SJSA1 (cell line): ENCODE data around the gene ELP4. TPM values are rescaled to one million over a fixed set of nuclear protein-coding genes. Genes with fewer than 3 reads are reported as not detected.
"Not testable (repeated sequence)": the region's sequence is repeated elsewhere in the genome, so short reads cannot be mapped to it uniquely, and the experiment has no call there.

ENCODE experiments used
- DNase-seq, 2 experiments: peaks; one replicate each; pipeline ENCODE4 v3.0.0-alpha.2; 2015 to 2020; ENCODE audit warnings: low spot score in 2 of 2, low read depth in 1 of 2
- H3K27ac ChIP-seq: fragments of 250-450 bp; sonication (Bioruptor Pico); 2 replicates; pipeline ENCODE4 v1.5.1; 2020; ENCODE audit warnings: mild to moderate bottlenecking, moderate library complexity
- H3K27me3 ChIP-seq: fragments of 250-450 bp; sonication (Bioruptor Pico); replicated peaks from 2 replicates; pipeline ENCODE4 v1.5.1; 2020; ENCODE audit warnings: mild to moderate bottlenecking, moderate library complexity
- H3K36me3 ChIP-seq: fragments of 250-450 bp; sonication (Bioruptor Pico); 2 replicates; pipeline ENCODE4 v1.5.1; 2020; ENCODE audit warnings: mild to moderate bottlenecking
- H3K4me1 ChIP-seq: fragments of 250-450 bp; sonication (Bioruptor Pico); replicated peaks from 2 replicates; pipeline ENCODE4 v1.6.1; 2021; ENCODE audit warnings: mild to moderate bottlenecking
- H3K4me3 ChIP-seq: fragments of 250-450 bp; sonication (Bioruptor Pico); 2 replicates; pipeline ENCODE4 v1.5.1; 2020; ENCODE audit warnings: mild to moderate bottlenecking
- H3K9me3 ChIP-seq: fragments of 250-450 bp; sonication (Bioruptor Pico); replicated peaks from 2 replicates; pipeline ENCODE4 v1.5.1; 2020; ENCODE audit warnings: mild to moderate bottlenecking
- total RNA-seq: library from RNA; depleted of rRNA; stranded (reverse); fragments of >200 nt; shearing (Covaris generic); gene quantifications from 2 replicates; pipeline ENCODE4 v1.2.3, GENCODE V29; 2014

Gene ELP4
- total RNA-seq, 1 experiment from 2014 or later, result 33.8 TPM

DNA sequence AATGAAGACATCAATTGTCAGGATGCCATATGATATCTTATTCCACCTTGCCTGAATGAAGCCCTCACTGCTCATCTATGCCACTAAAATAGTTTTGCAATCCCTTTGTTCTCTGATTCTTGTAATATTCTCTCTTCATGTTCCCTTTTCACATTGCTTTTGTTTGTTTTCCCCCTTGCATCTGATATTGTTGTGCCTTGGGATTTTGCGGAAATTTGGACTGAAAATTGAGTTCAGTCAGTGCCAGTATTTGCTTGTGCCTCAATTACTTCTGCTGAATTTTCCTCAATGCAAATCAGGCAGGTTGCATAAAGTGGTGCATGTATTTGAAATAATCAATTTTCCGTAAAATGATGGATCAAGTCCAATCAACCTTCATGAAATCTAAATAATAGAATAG lies 203.3 kb downstream of the ELP4 start:
- H3K36me3 ChIP-seq, result no peaks in the 10 kb centered on the region
- H3K4me1 ChIP-seq, result peaks cover 10% of the 10 kb centered on the region
- no peak overlapping the region for H3K4me3 ChIP-seq
- no peak overlapping the region for H3K27ac ChIP-seq
- no peaks in the 10 kb centered on the region for H3K9me3 ChIP-seq
- H3K27me3 ChIP-seq, result no peaks in the 10 kb centered on the region
- DNase-seq, result no peak

DNA sequence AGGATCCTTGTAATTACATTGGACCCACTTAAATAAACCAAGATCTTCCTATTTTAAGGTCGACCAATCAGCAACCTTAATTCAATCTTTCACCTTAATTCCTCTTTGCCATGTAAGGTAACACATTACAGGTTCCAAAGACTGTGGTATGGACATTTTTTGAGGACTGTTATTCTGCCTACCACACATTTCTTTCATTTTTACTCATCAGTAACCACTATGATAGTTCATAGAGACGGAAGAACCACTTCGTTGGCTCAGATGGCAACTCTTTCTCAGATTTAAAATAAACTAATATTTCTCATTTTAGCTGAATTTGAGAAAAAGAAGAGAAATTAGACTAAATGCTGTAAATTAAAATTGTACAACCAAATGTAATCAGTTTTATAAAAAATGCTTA lies 205.3 kb downstream of the ELP4 start:
- H3K4me3 ChIP-seq, result no peak overlapping the region
- no peaks in the 10 kb centered on the region for H3K27me3 ChIP-seq
- H3K27ac ChIP-seq, result no peak overlapping the region
- H3K9me3 ChIP-seq, result no peaks in the 10 kb centered on the region
- no peaks in the 10 kb centered on the region for H3K36me3 ChIP-seq
- H3K4me1 ChIP-seq, result peaks cover 10% of the 10 kb centered on the region
- DNase-seq, result no peak

DNA sequence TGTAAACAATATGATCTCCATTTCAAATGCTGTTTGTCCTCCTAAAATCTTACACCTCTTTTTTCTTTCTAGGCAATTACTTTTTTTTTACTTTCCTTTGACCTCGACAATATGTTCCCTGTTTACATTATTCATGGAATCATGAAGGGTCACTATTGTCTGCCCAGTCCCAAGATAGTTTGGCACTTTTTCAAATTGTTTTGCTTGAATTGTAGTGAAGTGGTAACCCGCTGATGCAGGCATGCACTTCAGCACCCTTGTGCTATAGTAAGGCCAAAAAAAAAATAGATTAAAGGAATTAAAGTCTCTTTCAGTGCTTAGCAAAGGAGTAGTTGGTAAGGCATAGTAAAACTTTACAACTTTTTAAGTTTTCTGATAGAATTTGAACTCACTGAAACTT lies 210.7 kb downstream of the ELP4 start:
- no peak overlapping the region for H3K27ac ChIP-seq
- no peaks in the 10 kb centered on the region for H3K9me3 ChIP-seq
- peaks cover 10% of the 10 kb centered on the region for H3K4me1 ChIP-seq
- no peak overlapping the region for H3K4me3 ChIP-seq
- no peak for DNase-seq
- no peaks in the 10 kb centered on the region for H3K36me3 ChIP-seq
- no peaks in the 10 kb centered on the region for H3K27me3 ChIP-seq

DNA sequence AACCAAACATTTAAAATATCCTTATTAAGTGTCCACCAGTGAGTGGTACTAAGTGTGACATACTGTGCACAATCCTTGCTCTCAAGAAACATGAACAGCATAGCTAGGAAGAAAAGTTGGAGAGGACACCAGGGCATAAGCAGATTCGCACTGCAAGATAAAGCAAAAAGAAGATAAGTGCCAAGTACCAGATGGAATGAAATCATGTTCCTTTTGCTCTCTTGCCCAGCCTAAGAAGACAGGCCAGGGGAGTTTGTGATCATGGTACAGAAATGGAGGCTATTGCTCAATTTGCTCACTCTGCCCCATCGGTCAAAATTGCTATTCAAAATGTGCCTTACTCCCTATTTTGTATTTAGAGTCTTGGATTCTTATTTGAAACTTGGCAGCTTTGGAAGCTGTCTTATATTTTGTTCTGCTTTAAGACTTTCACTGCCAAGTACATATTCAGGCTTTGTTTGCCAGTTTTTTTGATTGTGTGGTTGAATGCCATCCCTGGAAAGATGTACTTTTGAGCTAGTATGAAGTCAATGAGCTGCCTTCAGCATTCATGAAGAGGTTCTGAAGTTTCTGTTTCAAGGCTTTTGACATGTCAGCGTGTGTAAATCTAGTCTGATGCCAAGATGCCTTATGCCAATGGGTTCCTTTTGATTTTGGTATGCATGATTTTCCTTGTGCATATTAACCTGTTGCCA lies 211.3 kb downstream of the ELP4 start:
- H3K4me1 ChIP-seq, result peaks cover 10% of the 10 kb centered on the region
- H3K27me3 ChIP-seq, result no peaks in the 10 kb centered on the region
- no peaks in the 10 kb centered on the region for H3K36me3 ChIP-seq
- no peaks in the 10 kb centered on the region for H3K9me3 ChIP-seq
- no peak overlapping the region for H3K4me3 ChIP-seq
- DNase-seq, result no peak
- no peak overlapping the region for H3K27ac ChIP-seq

DNA sequence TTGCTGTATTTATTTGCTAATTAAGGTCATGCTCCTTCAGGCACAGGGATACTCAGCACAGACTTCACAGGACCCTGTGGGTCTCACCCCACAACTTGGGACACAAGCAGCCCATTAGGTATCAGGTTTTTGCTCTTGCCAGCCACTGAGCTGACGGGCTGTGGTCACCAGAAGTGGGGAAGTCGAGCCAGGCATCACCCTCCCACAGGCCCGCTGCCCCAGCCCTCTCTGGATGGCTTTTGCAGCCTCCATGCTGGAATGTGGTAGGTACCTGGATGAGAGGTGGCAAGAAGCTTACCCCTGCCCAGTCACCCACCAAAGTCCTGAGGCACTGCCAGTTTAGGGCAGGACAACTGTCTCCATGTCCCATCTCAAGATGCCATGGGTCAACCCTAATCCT lies 213.2 kb downstream of the ELP4 start:
- no peak for DNase-seq
- H3K4me3 ChIP-seq, result no peak overlapping the region
- no peaks in the 10 kb centered on the region; the same call in 1 of the 2 replicates for H3K4me1 ChIP-seq
- H3K27ac ChIP-seq, result no peak overlapping the region
- H3K9me3 ChIP-seq, result no peaks in the 10 kb centered on the region
- no peaks in the 10 kb centered on the region for H3K27me3 ChIP-seq
- no peaks in the 10 kb centered on the region for H3K36me3 ChIP-seq

DNA sequence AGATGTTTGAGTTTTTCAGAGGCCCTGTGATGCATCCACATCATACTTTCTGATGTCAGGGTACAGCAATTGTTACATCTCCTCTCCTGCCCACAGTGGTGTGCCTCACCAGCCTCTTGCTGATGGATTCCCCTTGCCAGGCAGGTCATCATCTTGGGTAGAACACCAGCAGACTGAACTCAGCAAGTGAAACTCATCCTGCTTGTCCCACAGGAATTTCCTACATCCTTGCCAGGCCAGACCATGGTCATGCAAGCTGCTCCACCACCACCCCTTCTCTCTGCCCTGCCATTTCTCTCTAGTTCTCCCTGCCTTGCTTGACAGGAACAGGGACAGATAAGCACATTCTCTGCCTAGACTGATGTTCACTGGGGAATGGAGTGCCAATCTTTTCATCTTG lies 215.6 kb downstream of the ELP4 start:
- Histone ChIP-seq H3K9me3 (no peaks in the 10 kb centered on the region), H3K27ac (no peak overlapping the region), H3K27me3 (no peaks in the 10 kb centered on the region), H3K36me3 (no peaks in the 10 kb centered on the region), H3K4me3 (no peak overlapping the region), H3K4me1 (no peaks in the 10 kb centered on the region; the same call in 1 of the 2 replicates)
- no peak for DNase-seq

DNA sequence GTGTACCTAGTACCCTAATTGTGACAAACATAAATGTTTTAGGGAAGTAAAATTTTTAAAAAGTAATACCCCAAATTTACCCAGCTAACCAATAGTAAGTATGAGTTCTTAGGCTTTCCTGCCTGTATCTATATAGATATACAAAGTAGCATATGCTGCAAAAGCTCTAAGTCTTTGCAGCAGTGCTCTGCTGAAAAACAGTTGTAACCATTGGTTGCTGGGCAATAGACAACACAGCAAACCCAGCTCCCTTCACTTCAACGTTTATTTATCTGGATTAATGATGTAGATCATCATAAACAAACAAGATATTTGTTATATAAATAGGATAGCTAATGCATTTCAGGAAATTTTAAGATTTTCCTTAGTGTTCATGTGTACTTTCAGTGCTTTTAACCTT lies 218.9 kb downstream of the ELP4 start:
- Histone ChIP-seq H3K9me3 (no peaks in the 10 kb centered on the region), H3K4me3 (no peak overlapping the region), H3K27ac (no peak overlapping the region), H3K4me1 (no peaks in the 10 kb centered on the region), H3K27me3 (no peaks in the 10 kb centered on the region), H3K36me3 (no peaks in the 10 kb centered on the region)
- DNase-seq, result no peak

DNA sequence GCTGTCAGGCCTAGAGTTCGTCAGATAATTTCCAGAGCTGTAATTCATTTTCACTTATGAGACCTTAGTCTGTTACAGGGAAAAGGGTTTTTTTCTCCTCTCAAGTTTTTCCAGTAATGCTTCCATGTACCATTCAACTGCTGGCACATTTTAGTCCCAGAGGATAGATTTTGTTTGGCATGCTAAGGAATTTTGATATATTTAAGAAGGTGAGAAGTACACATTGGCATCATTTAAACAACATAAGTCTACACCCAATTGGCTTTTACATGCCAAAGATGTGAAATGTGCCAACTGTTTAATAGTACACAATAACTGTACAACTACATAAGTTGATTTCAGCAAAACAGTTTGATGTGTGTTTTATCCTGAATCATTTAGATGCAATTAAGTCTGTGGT lies 230.6 kb downstream of the ELP4 start:
- H3K27me3 ChIP-seq, result no peaks in the 10 kb centered on the region
- no peaks in the 10 kb centered on the region for H3K4me1 ChIP-seq
- DNase-seq, result no peak
- H3K36me3 ChIP-seq, result no peaks in the 10 kb centered on the region
- H3K4me3 ChIP-seq, result no peak overlapping the region
- H3K9me3 ChIP-seq, result no peaks in the 10 kb centered on the region; the same call in 1 of the 2 replicates
- no peak overlapping the region for H3K27ac ChIP-seq

DNA sequence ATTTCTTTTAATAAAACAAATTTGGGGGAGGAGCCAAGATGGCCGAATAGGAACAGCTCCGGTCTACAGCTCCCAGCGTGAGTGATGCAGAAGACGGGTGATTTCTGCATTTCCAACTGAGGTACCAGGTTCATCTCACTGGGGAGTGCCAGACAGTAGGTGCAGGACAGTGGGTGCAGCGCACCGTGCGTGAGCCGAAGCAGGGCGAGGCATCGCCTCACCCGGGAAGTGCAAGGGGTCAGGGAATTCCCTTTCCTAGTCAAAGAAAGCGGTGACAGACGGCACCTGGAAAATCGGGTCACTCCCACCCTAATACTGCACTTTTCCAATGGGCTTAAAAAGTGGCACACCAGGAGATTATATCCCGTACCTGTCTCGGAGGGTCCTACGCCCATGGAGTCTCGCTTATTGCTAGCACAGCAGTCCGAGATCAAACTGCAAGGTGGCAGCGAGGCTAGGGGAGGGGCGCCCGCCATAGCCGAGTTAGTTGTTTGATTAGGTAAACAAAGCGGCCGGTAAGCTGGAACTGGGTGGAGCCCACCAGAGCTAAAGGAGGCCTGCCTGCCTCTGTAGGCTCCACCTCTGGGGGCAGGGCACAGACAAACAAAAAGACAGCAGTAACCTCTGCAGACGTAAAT lies 231.3 kb downstream of the ELP4 start:
- not testable (repeated sequence) for H3K9me3 ChIP-seq, DNase-seq, H3K27me3 ChIP-seq, H3K4me1 ChIP-seq, H3K4me3 ChIP-seq, H3K27ac ChIP-seq, H3K36me3 ChIP-seq

DNA sequence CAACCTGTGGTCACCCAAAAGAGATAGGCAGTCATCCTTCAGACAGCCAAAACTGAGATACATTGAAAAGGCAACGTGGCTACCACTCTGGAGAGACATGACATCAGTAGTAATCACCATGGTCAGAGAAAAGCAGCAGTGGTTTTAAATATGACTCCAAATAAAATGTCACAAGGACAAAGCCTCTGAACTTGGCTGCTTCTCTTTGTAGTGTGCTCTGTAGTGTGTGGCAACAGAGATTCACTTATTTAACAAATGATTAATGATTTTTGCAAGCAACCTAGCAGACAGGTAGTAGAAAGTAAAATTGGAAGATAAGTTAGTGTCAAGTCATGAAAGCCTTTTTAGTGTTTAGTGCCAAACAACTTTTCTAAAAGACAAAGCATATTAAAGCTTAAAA lies 238.0 kb downstream of the ELP4 start:
- DNase-seq, result no peak
- no peaks in the 10 kb centered on the region for H3K4me1 ChIP-seq

DNA sequence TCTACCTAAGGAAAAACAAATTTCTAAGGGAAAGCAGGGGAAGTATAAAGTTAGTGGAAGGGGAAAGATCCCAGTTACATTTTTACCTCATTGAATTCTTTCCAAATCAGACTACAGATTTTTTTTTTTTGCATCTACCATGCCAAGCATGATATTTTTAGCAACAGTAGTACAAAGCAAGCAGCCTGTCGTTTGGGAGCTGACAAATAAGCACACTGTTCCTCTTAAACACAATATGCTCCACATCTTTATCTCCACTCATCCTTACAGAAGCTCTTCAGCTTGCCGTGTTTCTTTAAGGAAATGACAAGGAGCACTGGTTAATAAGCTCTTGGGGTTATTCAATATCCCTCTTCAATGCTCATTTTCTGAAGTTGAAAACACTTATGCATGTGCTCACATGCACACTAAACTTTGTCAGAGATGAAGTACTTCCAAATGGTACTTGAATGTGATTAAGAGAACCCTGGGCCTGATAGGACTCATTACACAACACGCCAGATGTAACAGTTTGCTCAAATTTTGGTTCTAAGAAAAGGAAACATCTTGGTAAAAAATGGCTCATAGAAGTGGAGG lies 247.8 kb downstream of the ELP4 start:
- Histone ChIP-seq H3K9me3 (no peaks in the 10 kb centered on the region), H3K4me3 (no peak overlapping the region), H3K27ac (no peak overlapping the region), H3K27me3 (no peaks in the 10 kb centered on the region), H3K4me1 (no peaks in the 10 kb centered on the region), H3K36me3 (no peaks in the 10 kb centered on the region)
- no peak for DNase-seq

More for the DNA sequence above, 238.0 kb downstream of the ELP4 start:
- no peaks in the 10 kb centered on the region for H3K27me3 ChIP-seq
- no peak overlapping the region for H3K4me3 ChIP-seq
- no peak overlapping the region for H3K27ac ChIP-seq
- H3K36me3 ChIP-seq, result no peaks in the 10 kb centered on the region
- no peaks in the 10 kb centered on the region for H3K9me3 ChIP-seq

DNA sequence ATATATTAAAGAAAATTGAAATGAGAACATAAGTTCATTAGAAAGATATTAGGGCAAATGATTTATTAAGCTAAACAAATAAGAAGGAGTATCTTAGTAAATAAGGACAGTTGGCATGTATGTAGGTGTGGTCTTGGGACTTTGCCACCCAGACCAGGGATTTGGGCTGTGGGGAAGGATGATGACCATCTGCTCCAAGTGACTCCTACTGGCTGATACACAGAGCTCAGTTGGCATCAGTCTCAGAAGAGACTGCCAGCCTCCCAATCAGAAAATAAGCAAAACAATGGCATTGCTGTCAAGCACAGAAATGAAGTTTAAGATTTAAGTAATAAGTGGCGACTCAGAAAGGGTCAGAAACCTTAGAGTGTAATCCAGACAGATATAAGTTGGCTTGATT lies 252.1 kb downstream of the ELP4 start:
- Histone ChIP-seq H3K27ac (no peak overlapping the region), H3K27me3 (no peaks in the 10 kb centered on the region), H3K9me3 (no peaks in the 10 kb centered on the region), H3K36me3 (no peaks in the 10 kb centered on the region; the same call in 1 of the 2 replicates), H3K4me3 (no peak overlapping the region), H3K4me1 (no peaks in the 10 kb centered on the region)
- DNase-seq, result no peak

DNA sequence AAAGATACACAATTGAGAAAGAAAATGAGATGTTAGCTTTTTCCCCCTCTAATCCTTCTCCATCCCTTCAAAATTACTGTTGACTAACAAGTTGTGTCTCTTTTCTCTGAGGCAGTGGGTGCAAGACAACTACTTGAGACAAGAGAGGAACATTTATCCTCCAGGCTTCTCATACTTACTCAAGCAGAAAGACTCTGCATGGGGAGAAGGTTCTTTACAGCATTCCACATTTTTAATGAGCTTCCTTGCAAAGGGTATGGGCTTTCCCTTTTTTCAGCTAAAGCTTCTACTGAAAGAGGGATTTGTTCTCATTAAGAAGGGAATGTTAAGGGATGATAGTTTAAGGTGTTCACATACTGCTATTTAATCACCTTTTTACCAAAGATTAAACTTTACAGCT lies 253.7 kb downstream of the ELP4 start:
- H3K4me3 ChIP-seq, result no peak overlapping the region
- no peaks in the 10 kb centered on the region; the same call in 1 of the 2 replicates for H3K36me3 ChIP-seq
- H3K27me3 ChIP-seq, result no peaks in the 10 kb centered on the region
- DNase-seq, result no peak
- no peaks in the 10 kb centered on the region for H3K9me3 ChIP-seq
- no peaks in the 10 kb centered on the region for H3K4me1 ChIP-seq
- no peak overlapping the region for H3K27ac ChIP-seq

DNA sequence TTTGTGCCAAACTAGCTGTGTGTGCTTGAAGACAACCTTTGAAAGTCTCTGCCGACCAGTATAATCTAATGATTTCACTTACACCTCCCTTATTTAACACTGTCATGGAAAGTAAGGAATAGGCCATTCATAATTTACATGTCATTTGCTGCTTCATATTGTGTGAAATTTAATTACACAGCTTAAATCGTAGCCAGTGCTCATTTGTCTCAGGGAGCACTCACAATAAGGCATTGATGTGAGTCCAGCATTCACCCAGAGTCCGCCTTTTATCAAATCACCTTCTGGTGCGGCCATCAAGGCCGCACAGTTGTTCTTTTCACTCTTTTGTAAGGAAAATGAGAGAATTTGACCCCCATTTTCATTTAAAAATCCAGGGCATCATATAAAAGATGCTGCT lies 254.7 kb downstream of the ELP4 start:
- Histone ChIP-seq H3K27me3 (no peaks in the 10 kb centered on the region), H3K9me3 (no peaks in the 10 kb centered on the region), H3K4me1 (no peaks in the 10 kb centered on the region), H3K4me3 (no peak overlapping the region), H3K36me3 (no peaks in the 10 kb centered on the region; the same call in 1 of the 2 replicates), H3K27ac (no peak overlapping the region)
- no peak for DNase-seq
